ENCODE data around the gene RAB11FIP5.

- TF ChIP-seq MYB (IDR thresholded peaks at IDR 0.05; ENCODE audit: borderline replicate concordance, low read depth, low read length) (no peak), EP300 (IDR thresholded peaks at IDR 0.05; ENCODE audit: borderline replicate concordance in 1 of 2, control insufficient read depth in 1 of 2, low read depth in 2 of 2, low read length in 2 of 2) (peak in 1 of 2 experiments; percentile 17; a peak in 1 of 4 replicates), POLR2AphosphoS5 (IDR thresholded peaks at IDR 0.05; ENCODE audit: low read length) (peak; percentile 53; the same call in 1 of the 2 replicates), MEF2A (IDR thresholded peaks at IDR 0.05; ENCODE audit: insufficient read depth, low read depth, low read length) (0 out of 2 replicates have a peak, but pooled peaks have one; percentile 16), ZZZ3 (IDR thresholded peaks at IDR 0.05; ENCODE audit: control insufficient read depth, insufficient read length, low read depth) (no peak), MXI1 (IDR thresholded peaks at IDR 0.05; ENCODE audit: low read depth, low read length) (no peak), SMC3 (IDR thresholded peaks at IDR 0.05; ENCODE audit: borderline replicate concordance, low read length) (no peak), ZNF217 (IDR thresholded peaks at IDR 0.05) (no peak), EGR1 (IDR thresholded peaks at IDR 0.05; ENCODE audit: borderline replicate concordance in 1 of 2, low read depth in 2 of 2, low read length in 2 of 2) (0 out of 3 replicates have a peak, but pooled peaks of 1 of the 2 experiments have one; percentile 49)
- TF ChIP-seq, protein P1, sequence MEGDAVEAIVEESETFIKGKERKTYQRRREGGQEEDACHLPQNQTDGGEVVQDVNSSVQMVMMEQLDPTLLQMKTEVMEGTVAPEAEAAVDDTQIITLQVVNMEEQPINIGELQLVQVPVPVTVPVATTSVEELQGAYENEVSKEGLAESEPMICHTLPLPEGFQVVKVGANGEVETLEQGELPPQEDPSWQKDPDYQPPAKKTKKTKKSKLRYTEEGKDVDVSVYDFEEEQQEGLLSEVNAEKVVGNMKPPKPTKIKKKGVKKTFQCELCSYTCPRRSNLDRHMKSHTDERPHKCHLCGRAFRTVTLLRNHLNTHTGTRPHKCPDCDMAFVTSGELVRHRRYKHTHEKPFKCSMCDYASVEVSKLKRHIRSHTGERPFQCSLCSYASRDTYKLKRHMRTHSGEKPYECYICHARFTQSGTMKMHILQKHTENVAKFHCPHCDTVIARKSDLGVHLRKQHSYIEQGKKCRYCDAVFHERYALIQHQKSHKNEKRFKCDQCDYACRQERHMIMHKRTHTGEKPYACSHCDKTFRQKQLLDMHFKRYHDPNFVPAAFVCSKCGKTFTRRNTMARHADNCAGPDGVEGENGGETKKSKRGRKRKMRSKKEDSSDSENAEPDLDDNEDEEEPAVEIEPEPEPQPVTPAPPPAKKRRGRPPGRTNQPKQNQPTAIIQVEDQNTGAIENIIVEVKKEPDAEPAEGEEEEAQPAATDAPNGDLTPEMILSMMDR (IDR thresholded peaks at IDR 0.05 in 2 of 3, conservative IDR thresholded peaks at IDR 0.05 in 1 of 3; ENCODE audit: control insufficient read depth in 2 of 3, extremely low read depth in 1 of 3, insufficient read depth in 1 of 3, low read depth in 3 of 3, low read length in 3 of 3), result 0 out of 6 replicates have a peak, but pooled peaks of 2 of the 3 experiments have one; percentile 7 to 28
- TF ChIP-seq, protein P2, sequence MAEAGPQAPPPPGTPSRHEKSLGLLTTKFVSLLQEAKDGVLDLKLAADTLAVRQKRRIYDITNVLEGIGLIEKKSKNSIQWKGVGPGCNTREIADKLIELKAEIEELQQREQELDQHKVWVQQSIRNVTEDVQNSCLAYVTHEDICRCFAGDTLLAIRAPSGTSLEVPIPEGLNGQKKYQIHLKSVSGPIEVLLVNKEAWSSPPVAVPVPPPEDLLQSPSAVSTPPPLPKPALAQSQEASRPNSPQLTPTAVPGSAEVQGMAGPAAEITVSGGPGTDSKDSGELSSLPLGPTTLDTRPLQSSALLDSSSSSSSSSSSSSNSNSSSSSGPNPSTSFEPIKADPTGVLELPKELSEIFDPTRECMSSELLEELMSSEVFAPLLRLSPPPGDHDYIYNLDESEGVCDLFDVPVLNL (IDR thresholded peaks at IDR 0.05; ENCODE audit: low read depth, low read length), result peak; percentile 76; the same call in 1 of the 2 replicates
These were observed 41.2 kb downstream of the RAB11FIP5 start, which contains the start of gene SFXN5 for GRCh38 chr2:73071360-73072128.
